CD4-positive, alpha-beta T cell treated with Interleukin-1 beta for 1 hour (primary cell): ENCODE results near the gene TEDDM1.
"Not testable (repeated sequence)": the region's sequence is repeated elsewhere in the genome, so short reads cannot be mapped to it uniquely, and the experiment has no call there.

ENCODE experiments used
- DNase-seq, 2 donors: peaks; one replicate each; pipeline ENCODE4 v3.0.0-alpha.2; 2020 to 2022

Gene TEDDM1

GRCh38 chr1:182400567-182400966, at the start of gene TEDDM1:
TSS of gene TEDDM1 (minus strand) at chr1:182400667. CDS start at chr1:182400485, 182 bp downstream.
- no peak for DNase-seq

GRCh38 chr1:182450087-182450486, 49.6 kb upstream of the TEDDM1 start, which contains the start of gene RGSL1:
TSS of gene RGSL1 (plus strand) at chr1:182450146. CDS start at chr1:182450166, 20 bp downstream.
- no peak for DNase-seq

GRCh38 chr1:182447660-182448059, 47.2 kb upstream of the TEDDM1 start:
- no peak for DNase-seq

- not testable (repeated sequence) for DNase-seq
These were observed 46.7 kb upstream of the TEDDM1 start for GRCh38 chr1:182447124-182447523.

- DNase-seq, result peak in 1 of 2 donors; percentile 36
These were observed 45.7 kb upstream of the TEDDM1 start for GRCh38 chr1:182446033-182446669.

GRCh38 chr1:182444497-182444896, 44.0 kb upstream of the TEDDM1 start:
- no peak for DNase-seq

GRCh38 chr1:182442333-182442732, 41.9 kb upstream of the TEDDM1 start:
- DNase-seq, result no peak

GRCh38 chr1:182441719-182442118, 41.3 kb upstream of the TEDDM1 start:
- no peak for DNase-seq

GRCh38 chr1:182438326-182438725, 37.9 kb upstream of the TEDDM1 start:
- DNase-seq, result no peak

- no peak for DNase-seq
These were observed 33.1 kb upstream of the TEDDM1 start for GRCh38 chr1:182433580-182433979.

GRCh38 chr1:182431278-182431677, 30.8 kb upstream of the TEDDM1 start:
- no peak for DNase-seq

GRCh38 chr1:182430263-182431068, 30.0 kb upstream of the TEDDM1 start:
- peak in 1 of 2 donors; percentile 54 for DNase-seq

GRCh38 chr1:182428043-182428442, 27.6 kb upstream of the TEDDM1 start:
- no peak for DNase-seq

GRCh38 chr1:182426442-182427430, 26.3 kb upstream of the TEDDM1 start:
- no peak for DNase-seq

GRCh38 chr1:182415789-182416188, 15.3 kb upstream of the TEDDM1 start:
- no peak for DNase-seq

- no peak for DNase-seq
These were observed 13.5 kb upstream of the TEDDM1 start for GRCh38 chr1:182413969-182414368.

- no peak for DNase-seq
These were observed 13.0 kb upstream of the TEDDM1 start for GRCh38 chr1:182413486-182413885.

GRCh38 chr1:182410620-182411273, 10.3 kb upstream of the TEDDM1 start:
- no peak for DNase-seq

GRCh38 chr1:182410138-182410537, 9.7 kb upstream of the TEDDM1 start:
- no peak for DNase-seq

GRCh38 chr1:182408435-182409075, 8.1 kb upstream of the TEDDM1 start:
- DNase-seq, result no peak

GRCh38 chr1:182407724-182408123, 7.3 kb upstream of the TEDDM1 start:
- no peak for DNase-seq

- DNase-seq, result no peak
These were observed 5.5 kb upstream of the TEDDM1 start for GRCh38 chr1:182406012-182406411.
